Testis (tissue), 2 donors: ENCODE results near the gene OR8G5.

Source experiments
- CTCF ChIP-seq, 3 experiments: fragments of 450-650 bp in 2 of 3; fragments of 200-600 bp in 1 of 3; sonication (generic) in 1 of 3; IDR thresholded peaks; one replicate each; pipeline ENCODE4 v1.5.1; 2016 to 2019; ENCODE audit warnings: antibody characterized with exemption in 3 of 3, mild to moderate bottlenecking in 2 of 3, moderate library complexity in 1 of 3
- POLR2A ChIP-seq: fragments of 450-650 bp; IDR thresholded peaks from one replicate; pipeline ENCODE4 v1.6.1; 2017; ENCODE audit warnings: antibody characterized with exemption, mild to moderate bottlenecking, moderate library complexity

DNA sequence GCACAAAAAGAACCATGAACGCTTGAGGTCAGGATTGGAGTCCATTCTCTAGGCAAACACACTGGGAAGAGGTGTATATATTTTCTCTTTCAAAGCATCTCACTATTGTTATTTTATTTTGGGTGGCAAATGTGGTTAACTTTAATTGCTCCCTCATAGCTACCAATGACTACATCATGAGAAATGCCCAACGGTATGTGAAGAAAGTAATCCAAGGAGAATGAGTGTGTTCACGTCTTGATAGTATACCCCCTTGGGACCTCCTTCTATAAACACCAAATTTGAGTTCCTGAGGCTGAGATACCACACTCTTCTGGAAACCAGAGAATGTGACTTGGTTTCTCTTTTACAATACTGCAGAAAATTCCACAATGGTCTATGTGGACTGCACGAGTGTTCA is 41.7 kb downstream of the OR8G5 start:
- no peak for TF ChIP-seq CTCF (IDR thresholded peaks at IDR 0.05)
- TF ChIP-seq POLR2A: no peak
